Testis (tissue), 2 donors: ENCODE results near the gene MRPL9.

Experiments
- POLR2A ChIP-seq: fragments of 450-650 bp; IDR thresholded peaks from one replicate; pipeline ENCODE4 v1.6.1; 2017; ENCODE audit warnings: antibody characterized with exemption, mild to moderate bottlenecking, moderate library complexity
- TF ChIP-seq, protein P1 (sequence below), 3 experiments: fragments of 450-650 bp in 2 of 3; fragments of 200-600 bp in 1 of 3; sonication (generic) in 1 of 3; IDR thresholded peaks; one replicate each; pipeline ENCODE4 v1.5.1; 2016 to 2019; ENCODE audit warnings: antibody characterized with exemption in 3 of 3, mild to moderate bottlenecking in 2 of 3, moderate library complexity in 1 of 3

- TF ChIP-seq, protein P1, sequence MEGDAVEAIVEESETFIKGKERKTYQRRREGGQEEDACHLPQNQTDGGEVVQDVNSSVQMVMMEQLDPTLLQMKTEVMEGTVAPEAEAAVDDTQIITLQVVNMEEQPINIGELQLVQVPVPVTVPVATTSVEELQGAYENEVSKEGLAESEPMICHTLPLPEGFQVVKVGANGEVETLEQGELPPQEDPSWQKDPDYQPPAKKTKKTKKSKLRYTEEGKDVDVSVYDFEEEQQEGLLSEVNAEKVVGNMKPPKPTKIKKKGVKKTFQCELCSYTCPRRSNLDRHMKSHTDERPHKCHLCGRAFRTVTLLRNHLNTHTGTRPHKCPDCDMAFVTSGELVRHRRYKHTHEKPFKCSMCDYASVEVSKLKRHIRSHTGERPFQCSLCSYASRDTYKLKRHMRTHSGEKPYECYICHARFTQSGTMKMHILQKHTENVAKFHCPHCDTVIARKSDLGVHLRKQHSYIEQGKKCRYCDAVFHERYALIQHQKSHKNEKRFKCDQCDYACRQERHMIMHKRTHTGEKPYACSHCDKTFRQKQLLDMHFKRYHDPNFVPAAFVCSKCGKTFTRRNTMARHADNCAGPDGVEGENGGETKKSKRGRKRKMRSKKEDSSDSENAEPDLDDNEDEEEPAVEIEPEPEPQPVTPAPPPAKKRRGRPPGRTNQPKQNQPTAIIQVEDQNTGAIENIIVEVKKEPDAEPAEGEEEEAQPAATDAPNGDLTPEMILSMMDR (IDR thresholded peaks at IDR 0.05): no peak
- no peak for TF ChIP-seq POLR2A
These were observed 39.9 kb upstream of the MRPL9 start for GRCh38 chr1:151803164-151803563.
